OCI-LY1 (cell line): ENCODE results near the gene PTPRQ.

Experiments used
- CTCF ChIP-seq: fragments of 200-600 bp; sonication (generic), shearing (Covaris generic); IDR thresholded peaks from 2 replicates; pipeline ENCODE4 v1.5.1; 2017; ENCODE audit warnings: mild to moderate bottlenecking, antibody characterized with exemption, low read length, moderate library complexity, mixed read lengths
- EZH2 ChIP-seq: fragments of 200-600 bp; sonication (generic), shearing (Covaris generic); IDR thresholded peaks from 2 replicates; pipeline ENCODE4 v1.8.0; 2017; ENCODE audit warnings: borderline replicate concordance, mixed run types, mild to moderate bottlenecking, antibody characterized with exemption, low read length, moderate library complexity, mixed read lengths

- TF ChIP-seq CTCF (no peak), EZH2 (no peak)
These were observed 137.7 kb downstream of the PTPRQ start for GRCh38 chr12:80581783-80582182.
